Measurements from ENCODE around the gene ZNF747. TPM values are rescaled to one million over a fixed set of nuclear protein-coding genes. Genes with fewer than 3 reads are reported as not detected.
A peak's percentile ranks its signal among the peaks of the same experiment; 100 is the strongest.

The ZNF747 gene
- total RNA-seq, 1 donor from 2014 or later: 21.6 TPM

DNA sequence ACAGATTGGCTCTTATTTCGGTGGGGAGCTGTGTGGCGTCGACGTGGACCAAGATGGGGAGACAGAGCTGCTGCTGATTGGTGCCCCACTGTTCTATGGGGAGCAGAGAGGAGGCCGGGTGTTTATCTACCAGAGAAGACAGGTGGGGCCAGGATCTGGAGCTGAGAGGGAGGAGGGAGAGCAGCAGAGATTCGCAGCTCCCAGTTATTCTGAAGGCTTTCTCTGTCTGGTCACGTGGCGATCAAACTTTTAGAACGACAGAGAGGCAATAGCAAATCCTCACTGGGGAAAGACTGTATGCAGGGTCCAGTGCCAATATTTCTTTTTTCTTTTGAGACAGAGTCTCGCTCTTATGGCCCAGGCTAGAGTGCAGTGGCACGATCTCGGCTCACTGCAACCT is 39.9 kb downstream of the ZNF747 start:
- CTCF ChIA-PET: no interaction called here
- H3K27ac Mint-ChIP-seq: no peak overlapping the region
- H3K4me3 Mint-ChIP-seq: no peak overlapping the region
- intact Hi-C loops (cut with micrococcal nuclease): no loop called here
- TF ChIP-seq, protein P1, sequence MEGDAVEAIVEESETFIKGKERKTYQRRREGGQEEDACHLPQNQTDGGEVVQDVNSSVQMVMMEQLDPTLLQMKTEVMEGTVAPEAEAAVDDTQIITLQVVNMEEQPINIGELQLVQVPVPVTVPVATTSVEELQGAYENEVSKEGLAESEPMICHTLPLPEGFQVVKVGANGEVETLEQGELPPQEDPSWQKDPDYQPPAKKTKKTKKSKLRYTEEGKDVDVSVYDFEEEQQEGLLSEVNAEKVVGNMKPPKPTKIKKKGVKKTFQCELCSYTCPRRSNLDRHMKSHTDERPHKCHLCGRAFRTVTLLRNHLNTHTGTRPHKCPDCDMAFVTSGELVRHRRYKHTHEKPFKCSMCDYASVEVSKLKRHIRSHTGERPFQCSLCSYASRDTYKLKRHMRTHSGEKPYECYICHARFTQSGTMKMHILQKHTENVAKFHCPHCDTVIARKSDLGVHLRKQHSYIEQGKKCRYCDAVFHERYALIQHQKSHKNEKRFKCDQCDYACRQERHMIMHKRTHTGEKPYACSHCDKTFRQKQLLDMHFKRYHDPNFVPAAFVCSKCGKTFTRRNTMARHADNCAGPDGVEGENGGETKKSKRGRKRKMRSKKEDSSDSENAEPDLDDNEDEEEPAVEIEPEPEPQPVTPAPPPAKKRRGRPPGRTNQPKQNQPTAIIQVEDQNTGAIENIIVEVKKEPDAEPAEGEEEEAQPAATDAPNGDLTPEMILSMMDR (IDR thresholded peaks at IDR 0.05): no peak
- no peak for DNase-seq
- H3K9me3 Mint-ChIP-seq: no peaks in the 10 kb centered on the region
- H3K4me1 Mint-ChIP-seq: no peaks in the 10 kb centered on the region
- POLR2A ChIA-PET: interaction anchor here (0.9 to 1.6 kb wide), 6 partner anchors 9 to 53 kb away, joined by 3 to 6 read pairs (median 3); partner anchors contain the start of genes ITGAL and ZNF747
- no peak for ATAC-seq (ENCODE audit: low read depth)
- no peaks in the 10 kb centered on the region for H3K27me3 Mint-ChIP-seq
- peaks cover 60% of the 10 kb centered on the region for H3K36me3 Mint-ChIP-seq (ENCODE audit: low read depth)

- H3K27ac Mint-ChIP-seq: no peak overlapping the region
- ATAC-seq (ENCODE audit: low read depth) (no peak), DNase-seq (no peak)
- ChIA-PET POLR2A (interaction anchor here (0.6 to 1.6 kb wide), 4 partner anchors 8 to 118 kb away, joined by 3 to 9 read pairs (median 5); partner anchors contain the start of gene ITGAL), CTCF (no interaction called here)
- H3K4me1 Mint-ChIP-seq: no peaks in the 10 kb centered on the region
- no peak overlapping the region for H3K4me3 Mint-ChIP-seq
- no peaks in the 10 kb centered on the region for H3K27me3 Mint-ChIP-seq
- TF ChIP-seq, protein P1 (IDR thresholded peaks at IDR 0.05): no peak
- no peaks in the 10 kb centered on the region for H3K9me3 Mint-ChIP-seq
- intact Hi-C loops (cut with micrococcal nuclease): no loop called here
- peaks cover 63% of the 10 kb centered on the region for H3K36me3 Mint-ChIP-seq (ENCODE audit: low read depth)
Observed at GRCh38 chr16:30493941-30494488, 40.6 kb downstream of the ZNF747 start.

GRCh38 chr16:30491744-30492308 is 42.8 kb downstream of the ZNF747 start:
- Mint-ChIP-seq H3K27ac (peak overlapping the region; percentile 9), H3K36me3 (ENCODE audit: low read depth) (peaks cover 69% of the 10 kb centered on the region), H3K9me3 (no peaks in the 10 kb centered on the region), H3K4me1 (peaks cover 4% of the 10 kb centered on the region), H3K27me3 (no peaks in the 10 kb centered on the region), H3K4me3 (no peak overlapping the region)
- intact Hi-C loops (cut with micrococcal nuclease): no loop called here
- ChIA-PET POLR2A (interaction anchor here (0.7 to 1.0 kb wide), 5 partner anchors 15 to 903 kb away, joined by 3 to 8 read pairs (median 4); no protein-coding TSS in a partner anchor), CTCF (interaction anchor here (0.9 kb wide), 2 partner anchors 9 to 62 kb away, joined by 3 read pairs; partner anchors contain the start of gene DCTPP1)
- TF ChIP-seq, protein P1 (IDR thresholded peaks at IDR 0.05): no peak
- DNase-seq (no peak), ATAC-seq (ENCODE audit: low read depth) (no peak)

DNA sequence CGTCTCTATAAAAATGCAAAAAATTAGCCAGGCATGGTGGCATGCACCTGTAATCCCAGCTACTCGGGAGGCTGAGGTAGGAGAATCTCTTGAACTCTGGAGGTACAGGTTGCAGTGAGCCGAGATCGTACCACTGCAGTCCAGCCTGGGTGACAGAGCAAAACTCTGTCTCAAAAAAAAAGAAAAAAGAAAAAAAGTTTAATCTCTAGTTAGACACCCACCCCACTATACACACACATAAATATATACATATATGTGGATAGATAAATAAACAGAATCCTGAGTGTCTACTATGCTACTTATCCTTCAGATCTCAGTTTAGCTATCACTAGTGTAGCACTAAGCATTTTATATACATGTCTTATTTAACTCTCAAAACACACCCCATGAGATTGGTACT is 43.4 kb downstream of the ZNF747 start:
- ChIA-PET POLR2A (interaction anchor here (0.6 to 2.1 kb wide), 7 partner anchors 9 to 137 kb away, joined by 3 to 8 read pairs (median 4); partner anchors contain the start of gene ITGAL), CTCF (interaction anchor here (0.9 to 1.4 kb wide), 3 partner anchors 10 to 62 kb away, joined by 3 read pairs; partner anchors contain the start of gene DCTPP1)
- Mint-ChIP-seq H3K4me3 (no peak overlapping the region), H3K36me3 (ENCODE audit: low read depth) (peaks cover 72% of the 10 kb centered on the region), H3K27ac (no peak overlapping the region), H3K27me3 (no peaks in the 10 kb centered on the region), H3K4me1 (peaks cover 4% of the 10 kb centered on the region), H3K9me3 (no peaks in the 10 kb centered on the region)
- TF ChIP-seq, protein P1 (IDR thresholded peaks at IDR 0.05): no peak
- DNase-seq (no peak), ATAC-seq (ENCODE audit: low read depth) (no peak)
- intact Hi-C loops (cut with micrococcal nuclease): no loop called here

DNA sequence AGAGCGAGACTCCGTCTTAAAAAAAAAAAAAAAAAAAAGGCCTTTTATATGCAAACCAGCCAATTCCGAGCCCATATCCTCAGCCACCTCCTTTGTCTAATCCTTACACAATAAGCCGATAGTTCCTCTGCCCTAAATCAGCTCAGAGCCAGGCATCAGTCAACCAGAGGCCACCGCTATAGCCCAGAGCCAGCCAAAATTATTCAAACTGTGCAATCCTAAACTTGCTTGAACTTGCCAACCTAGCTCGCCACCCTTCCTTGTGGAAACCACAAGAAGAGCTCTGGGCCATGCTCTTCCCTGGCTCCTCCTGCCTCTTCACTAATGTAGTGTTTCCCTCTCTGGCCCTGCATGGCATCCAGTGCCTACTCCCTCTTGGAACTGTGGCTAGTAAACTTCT is 44.4 kb downstream of the ZNF747 start:
- no peak for ATAC-seq (ENCODE audit: low read depth)
- Mint-ChIP-seq H3K4me1 (peaks cover 4% of the 10 kb centered on the region), H3K4me3 (no peak overlapping the region), H3K27me3 (no peaks in the 10 kb centered on the region), H3K27ac (peak overlapping the region; percentile 57), H3K9me3 (no peaks in the 10 kb centered on the region), H3K36me3 (ENCODE audit: low read depth) (peaks cover 71% of the 10 kb centered on the region)
- ChIA-PET POLR2A (interaction anchor here (0.7 to 2.9 kb wide), 4 partner anchors 18 to 94 kb away, joined by 6 to 15 read pairs (median 8); partner anchors contain the start of gene ITGAL), CTCF (interaction anchor here (1.4 kb wide), 1 partner anchor 40 kb away, joined by 3 read pairs; no protein-coding TSS in a partner anchor)
- TF ChIP-seq, protein P1 (IDR thresholded peaks at IDR 0.05): no peak
- intact Hi-C loops (cut with micrococcal nuclease): no loop called here
- no peak for DNase-seq

Data from activated B cell treated with CpG ODN at 0.5 μM for 24 hours (primary cell).